ENCODE results near the gene ABCD2.

ABCD2 gene

DNA sequence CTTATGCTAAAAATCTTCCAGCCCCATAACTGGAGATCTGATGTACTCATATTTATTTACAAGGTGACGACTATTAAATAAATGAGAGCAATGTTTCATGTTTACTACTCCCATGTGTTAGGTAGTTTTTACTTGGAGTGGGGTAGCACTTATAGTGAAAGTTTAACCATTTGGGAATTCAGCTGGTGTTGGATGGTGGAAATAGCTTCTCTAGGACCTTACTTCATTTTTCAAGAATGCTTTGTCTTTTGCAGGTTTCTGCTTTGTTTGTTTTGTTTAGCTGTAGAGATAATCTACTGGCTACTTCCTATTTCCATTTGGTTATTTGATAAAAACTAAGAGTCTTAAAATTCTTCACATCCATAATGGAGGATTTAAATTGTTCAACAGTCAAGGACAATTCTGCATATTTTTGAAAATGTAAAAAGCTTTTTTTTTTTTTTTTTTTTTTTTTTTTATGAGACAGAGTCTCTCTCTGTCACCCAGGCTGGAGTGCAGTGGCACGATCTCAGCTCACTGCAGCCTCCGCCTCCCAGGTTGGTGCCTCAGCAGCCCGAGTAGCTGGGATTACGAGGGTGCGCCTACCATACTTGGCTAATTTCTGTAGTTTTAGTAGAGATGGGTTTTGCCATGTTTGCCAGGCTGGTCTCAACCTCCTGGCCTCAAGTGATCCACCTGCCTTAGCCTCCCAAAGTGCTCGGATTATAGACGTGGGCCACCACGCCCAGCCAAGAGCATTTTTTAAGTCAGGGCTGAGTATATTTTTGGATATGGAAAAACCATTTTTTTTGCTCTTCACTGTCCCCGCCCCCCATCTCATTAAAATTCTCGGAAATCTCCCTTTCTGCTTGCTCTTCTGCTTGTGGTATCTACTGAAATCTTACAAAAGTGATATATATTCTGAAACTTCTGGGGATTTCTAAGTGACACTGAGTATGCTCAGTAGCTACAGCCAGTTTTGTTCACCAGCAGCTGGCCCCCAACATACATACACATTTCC, 1.4 kb upstream of the ABCD2 start:
- no peak for TF ChIP-seq FOXP2 (optimal IDR thresholded peaks at IDR 0.05; ENCODE audit: borderline replicate concordance, extremely low read depth, extremely low read length, insufficient read depth)
- TF ChIP-seq TAF1 (IDR thresholded peaks at IDR 0.05; ENCODE audit: borderline replicate concordance, insufficient read depth, low read length): no peak
- TF ChIP-seq POLR2AphosphoS5 (IDR thresholded peaks at IDR 0.05; ENCODE audit: low read depth, low read length): no peak
- no peak for TF ChIP-seq SIN3A (IDR thresholded peaks at IDR 0.05; ENCODE audit: borderline replicate concordance, insufficient read depth, low read length)

DNA sequence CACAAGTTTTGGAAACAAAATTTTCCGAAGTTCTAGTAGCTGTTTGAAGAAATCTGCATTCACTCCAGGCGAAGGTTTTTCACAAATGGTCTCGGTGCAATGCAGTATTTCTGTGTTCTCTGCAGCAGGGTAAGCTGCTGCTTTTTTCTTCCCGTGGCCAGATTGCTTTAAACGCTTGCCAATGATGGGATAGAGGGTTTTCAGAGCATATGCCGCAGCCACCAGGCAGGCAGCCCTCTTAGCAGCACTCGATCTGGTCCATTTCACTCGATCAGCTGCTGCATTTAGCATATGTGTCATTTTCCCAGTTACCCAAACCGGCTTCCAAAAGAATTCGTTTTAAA, 315 bp downstream of the ABCD2 start:
- TF ChIP-seq POLR2AphosphoS5 (IDR thresholded peaks at IDR 0.05; ENCODE audit: low read depth, low read length) (no peak), TAF1 (IDR thresholded peaks at IDR 0.05; ENCODE audit: borderline replicate concordance, insufficient read depth, low read length) (no peak), SIN3A (IDR thresholded peaks at IDR 0.05; ENCODE audit: borderline replicate concordance, insufficient read depth, low read length) (no peak), FOXP2 (optimal IDR thresholded peaks at IDR 0.05; ENCODE audit: borderline replicate concordance, extremely low read depth, extremely low read length, insufficient read depth) (no peak), REST (IDR thresholded peaks at IDR 0.05; ENCODE audit: insufficient read depth in 1 of 2, low read depth in 2 of 2, low read length in 2 of 2) (no peak)

- no peak for TF ChIP-seq POLR2AphosphoS5 (IDR thresholded peaks at IDR 0.05; ENCODE audit: low read depth, low read length)
Observed at GRCh38 chr12:39618701-39619100, 902 bp downstream of the ABCD2 start.

GRCh38 chr12:39617887-39618286, 1.7 kb downstream of the ABCD2 start:
- TF ChIP-seq FOXP2 (optimal IDR thresholded peaks at IDR 0.05; ENCODE audit: borderline replicate concordance, extremely low read depth, extremely low read length, insufficient read depth) (no peak), REST (IDR thresholded peaks at IDR 0.05; ENCODE audit: insufficient read depth in 1 of 2, low read depth in 2 of 2, low read length in 2 of 2) (no peak), TAF1 (IDR thresholded peaks at IDR 0.05; ENCODE audit: borderline replicate concordance, insufficient read depth, low read length) (no peak), SIN3A (IDR thresholded peaks at IDR 0.05; ENCODE audit: borderline replicate concordance, insufficient read depth, low read length) (no peak), POLR2AphosphoS5 (IDR thresholded peaks at IDR 0.05; ENCODE audit: low read depth, low read length) (no peak)

DNA sequence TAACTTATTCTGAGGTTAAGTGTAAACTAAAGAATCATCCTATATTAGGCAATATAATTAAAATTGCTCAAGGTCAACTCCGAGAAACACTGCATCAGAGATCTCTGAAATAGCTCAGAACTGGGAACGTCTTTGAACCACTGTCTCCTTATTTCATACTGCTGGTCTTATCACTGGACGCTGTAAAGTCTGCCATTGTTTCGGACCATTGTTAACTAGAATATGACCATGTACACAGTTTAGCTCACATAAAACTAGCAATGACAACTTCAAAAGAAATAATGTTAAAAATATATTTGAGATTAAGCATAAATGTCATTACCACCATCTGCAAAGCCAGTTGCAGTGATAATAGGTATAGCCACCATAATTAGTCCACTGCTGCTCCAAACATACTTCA, 2.9 kb downstream of the ABCD2 start:
- TF ChIP-seq POLR2AphosphoS5 (IDR thresholded peaks at IDR 0.05; ENCODE audit: low read depth, low read length): no peak
- TF ChIP-seq TAF1 (IDR thresholded peaks at IDR 0.05; ENCODE audit: borderline replicate concordance, insufficient read depth, low read length): no peak
- no peak for TF ChIP-seq FOXP2 (optimal IDR thresholded peaks at IDR 0.05; ENCODE audit: borderline replicate concordance, extremely low read depth, extremely low read length, insufficient read depth)
- no peak for TF ChIP-seq SIN3A (IDR thresholded peaks at IDR 0.05; ENCODE audit: borderline replicate concordance, insufficient read depth, low read length)
- TF ChIP-seq REST (IDR thresholded peaks at IDR 0.05; ENCODE audit: insufficient read depth in 1 of 2, low read depth in 2 of 2, low read length in 2 of 2): no peak

- TF ChIP-seq POLR2AphosphoS5 (IDR thresholded peaks at IDR 0.05; ENCODE audit: low read depth, low read length) (no peak), TAF1 (IDR thresholded peaks at IDR 0.05; ENCODE audit: borderline replicate concordance, insufficient read depth, low read length) (no peak), FOXP2 (optimal IDR thresholded peaks at IDR 0.05; ENCODE audit: borderline replicate concordance, extremely low read depth, extremely low read length, insufficient read depth) (no peak), REST (IDR thresholded peaks at IDR 0.05; ENCODE audit: insufficient read depth in 1 of 2, low read depth in 2 of 2, low read length in 2 of 2) (no peak)
Observed at GRCh38 chr12:39616251-39616650, 3.4 kb downstream of the ABCD2 start.

Data from PFSK-1 (cell line).